Esophagus muscularis mucosa (tissue), 4 donors: Measurements from ENCODE around the gene DPEP2.

Source experiments
- EP300 ChIP-seq: sonication (generic); formaldehyde crosslinking; IDR thresholded peaks from one replicate; pipeline ENCODE4 v1.6.1; 2017; ENCODE audit warnings: antibody characterized with exemption
- POLR2AphosphoS5 ChIP-seq, 2 donors: sonication (generic); formaldehyde crosslinking; IDR thresholded peaks; one replicate each; pipeline ENCODE4 v1.6.1; 2017; ENCODE audit warnings: antibody characterized with exemption in 2 of 2
- TF ChIP-seq, protein P1 (sequence below), 3 experiments: fragments of 200-600 bp in 2 of 3; fragments of 450-650 bp in 1 of 3; sonication (generic) in 2 of 3; IDR thresholded peaks; one replicate each; pipeline ENCODE4 v1.5.1; 2017 to 2019; ENCODE audit warnings: antibody characterized with exemption in 3 of 3, mild to moderate bottlenecking in 2 of 3, moderate library complexity in 1 of 3

DNA sequence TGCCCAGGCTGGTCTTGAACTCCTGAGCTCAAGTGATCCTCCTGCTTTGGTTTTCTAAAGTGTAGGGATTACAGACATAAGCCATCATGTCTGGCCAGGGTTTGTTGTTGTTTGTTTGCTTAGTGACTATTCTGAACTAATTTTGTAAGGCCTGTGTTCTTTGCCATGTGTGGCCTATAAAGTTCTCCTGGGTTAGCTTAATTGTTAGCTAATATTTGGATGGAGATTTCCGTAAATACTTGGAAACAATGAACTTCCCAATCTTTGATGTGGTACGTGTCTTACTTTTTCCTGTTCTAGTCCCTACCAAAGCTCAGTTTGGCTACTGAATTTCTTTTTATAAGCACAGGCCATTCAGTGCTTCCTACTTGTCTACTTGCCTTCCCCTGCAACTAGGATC lies 48.7 kb upstream of the DPEP2 start:
- TF ChIP-seq, protein P1, sequence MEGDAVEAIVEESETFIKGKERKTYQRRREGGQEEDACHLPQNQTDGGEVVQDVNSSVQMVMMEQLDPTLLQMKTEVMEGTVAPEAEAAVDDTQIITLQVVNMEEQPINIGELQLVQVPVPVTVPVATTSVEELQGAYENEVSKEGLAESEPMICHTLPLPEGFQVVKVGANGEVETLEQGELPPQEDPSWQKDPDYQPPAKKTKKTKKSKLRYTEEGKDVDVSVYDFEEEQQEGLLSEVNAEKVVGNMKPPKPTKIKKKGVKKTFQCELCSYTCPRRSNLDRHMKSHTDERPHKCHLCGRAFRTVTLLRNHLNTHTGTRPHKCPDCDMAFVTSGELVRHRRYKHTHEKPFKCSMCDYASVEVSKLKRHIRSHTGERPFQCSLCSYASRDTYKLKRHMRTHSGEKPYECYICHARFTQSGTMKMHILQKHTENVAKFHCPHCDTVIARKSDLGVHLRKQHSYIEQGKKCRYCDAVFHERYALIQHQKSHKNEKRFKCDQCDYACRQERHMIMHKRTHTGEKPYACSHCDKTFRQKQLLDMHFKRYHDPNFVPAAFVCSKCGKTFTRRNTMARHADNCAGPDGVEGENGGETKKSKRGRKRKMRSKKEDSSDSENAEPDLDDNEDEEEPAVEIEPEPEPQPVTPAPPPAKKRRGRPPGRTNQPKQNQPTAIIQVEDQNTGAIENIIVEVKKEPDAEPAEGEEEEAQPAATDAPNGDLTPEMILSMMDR (IDR thresholded peaks at IDR 0.05), result no peak
- TF ChIP-seq EP300 (no peak), POLR2AphosphoS5 (IDR thresholded peaks at IDR 0.05) (no peak)
